Activated naive CD4-positive, alpha-beta T cell treated with anti-CD3 and anti-CD28 coated beads, Interleukin-2, amount 50 U/mL, for 24 hours (primary cell): ENCODE data around the gene BRD4.

ENCODE experiments used
- H3K27ac Mint-ChIP-seq: one replicate; pipeline ENCODE4 v1.8.0; 2021; ENCODE audit warnings: mild to moderate bottlenecking, mixed read lengths
- H3K27me3 Mint-ChIP-seq: one replicate; pipeline ENCODE4 v1.8.0; 2021; ENCODE audit warnings: mixed read lengths
- H3K36me3 Mint-ChIP-seq: one replicate; pipeline ENCODE4 v1.8.0; 2021; ENCODE audit warnings: mixed read lengths
- H3K4me1 Mint-ChIP-seq: one replicate; pipeline ENCODE4 v1.8.0; 2021; ENCODE audit warnings: mixed read lengths
- H3K4me3 Mint-ChIP-seq: one replicate; pipeline ENCODE4 v1.8.0; 2021; ENCODE audit warnings: mild to moderate bottlenecking, mixed read lengths
- H3K9me3 Mint-ChIP-seq: one replicate; pipeline ENCODE4 v1.8.0; 2021; ENCODE audit warnings: mixed read lengths

Gene BRD4

DNA sequence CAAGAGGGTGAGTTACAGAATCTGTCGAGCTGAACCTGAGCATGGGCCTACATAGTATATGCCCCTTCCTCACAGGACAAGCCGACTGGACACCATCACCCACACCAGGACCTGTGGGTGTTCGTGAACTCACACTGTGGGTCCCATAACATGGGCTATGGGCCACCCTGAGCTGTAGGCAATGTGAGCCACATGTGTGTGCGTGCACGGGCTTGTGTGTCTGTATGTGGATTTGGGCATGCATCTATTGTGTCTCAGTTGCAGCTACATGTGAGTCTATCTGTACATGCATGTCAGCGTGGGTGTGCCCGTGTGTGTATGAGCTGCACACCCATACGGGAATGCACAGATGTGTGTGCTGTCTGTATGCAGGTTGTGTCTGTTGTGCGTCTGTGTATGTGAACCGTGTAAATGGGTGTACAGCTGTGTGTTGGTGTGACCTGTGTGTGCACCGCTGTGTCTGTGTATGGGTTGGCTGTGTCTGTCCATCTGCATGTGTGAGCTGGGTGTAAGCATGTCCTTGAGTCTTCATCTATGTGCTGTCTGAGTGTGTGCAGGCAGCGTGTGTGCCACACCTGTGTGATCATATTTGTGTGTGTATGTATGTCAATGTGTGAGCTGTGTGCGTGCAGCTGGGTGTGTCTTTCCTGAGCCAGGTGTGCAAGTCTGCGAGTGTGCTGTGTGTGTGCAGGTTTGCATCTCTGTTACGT lies 133.2 kb downstream of the BRD4 start:
- H3K27me3 Mint-ChIP-seq = peaks cover 36% of the 10 kb centered on the region
- no peaks in the 10 kb centered on the region for H3K9me3 Mint-ChIP-seq
- no peaks in the 10 kb centered on the region for H3K36me3 Mint-ChIP-seq
- H3K4me3 Mint-ChIP-seq = peak overlapping the region; percentile 55
- peaks cover 21% of the 10 kb centered on the region for H3K4me1 Mint-ChIP-seq
- H3K27ac Mint-ChIP-seq = no peak overlapping the region

DNA sequence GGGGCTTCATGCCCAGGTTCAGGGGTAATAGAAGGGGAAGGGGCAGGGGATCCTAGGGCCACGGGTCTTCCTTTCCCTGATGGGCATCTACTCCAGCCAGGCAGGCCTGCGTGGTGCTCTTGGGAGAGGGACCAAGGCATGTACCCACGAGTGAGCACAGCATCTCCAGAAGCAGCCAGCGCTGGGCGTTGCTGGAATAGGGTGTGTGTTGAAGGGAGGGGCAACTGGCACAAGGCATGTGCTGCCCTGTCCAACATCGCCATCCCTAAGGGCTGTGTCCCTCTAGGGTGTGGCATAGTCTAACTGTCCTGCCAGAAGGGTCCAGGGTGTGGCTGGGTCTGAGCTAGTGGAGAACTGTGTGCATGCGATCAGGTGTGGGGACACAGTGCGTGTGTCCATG lies 134.4 kb downstream of the BRD4 start:
- peaks cover 41% of the 10 kb centered on the region for H3K27me3 Mint-ChIP-seq
- no peaks in the 10 kb centered on the region for H3K36me3 Mint-ChIP-seq
- peaks cover 23% of the 10 kb centered on the region for H3K4me1 Mint-ChIP-seq
- H3K9me3 Mint-ChIP-seq = no peaks in the 10 kb centered on the region
- H3K4me3 Mint-ChIP-seq = no peak overlapping the region
- no peak overlapping the region for H3K27ac Mint-ChIP-seq

DNA sequence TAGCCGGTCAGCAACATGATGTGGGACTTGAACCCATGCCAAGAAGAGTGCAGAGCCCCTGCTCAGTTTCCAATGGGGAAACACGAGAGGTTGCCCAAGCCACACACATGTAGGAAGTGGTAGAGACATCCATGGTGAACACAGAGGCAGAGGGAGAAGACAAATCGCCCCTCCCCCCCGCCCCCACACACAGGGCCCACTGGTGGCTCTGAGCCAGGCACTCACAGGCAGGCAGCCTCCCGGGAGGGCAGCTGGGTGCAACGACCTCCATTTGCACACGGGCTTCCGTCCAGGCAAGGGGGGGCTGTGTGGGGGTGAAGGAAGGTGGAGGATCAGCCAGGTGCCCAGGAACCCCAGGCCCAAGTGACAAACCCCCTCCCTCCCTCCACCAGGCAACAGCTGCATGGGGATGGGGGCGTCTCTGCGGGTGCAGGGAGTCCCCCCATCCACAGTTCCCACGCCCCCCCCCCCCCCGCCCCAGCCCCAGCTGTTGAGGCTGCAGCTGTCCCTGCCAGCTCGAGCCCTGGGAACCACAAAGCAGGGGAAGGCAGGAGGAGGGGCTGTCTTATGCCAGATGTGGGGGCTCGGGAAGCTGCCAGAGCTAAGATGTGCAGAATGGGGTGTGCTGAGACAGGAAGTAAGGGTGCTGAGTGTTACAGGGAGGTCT lies 134.9 kb downstream of the BRD4 start:
- no peaks in the 10 kb centered on the region for H3K9me3 Mint-ChIP-seq
- H3K27me3 Mint-ChIP-seq = peaks cover 41% of the 10 kb centered on the region
- H3K4me3 Mint-ChIP-seq = no peak overlapping the region
- peaks cover 23% of the 10 kb centered on the region for H3K4me1 Mint-ChIP-seq
- H3K36me3 Mint-ChIP-seq = no peaks in the 10 kb centered on the region
- H3K27ac Mint-ChIP-seq = no peak overlapping the region

DNA sequence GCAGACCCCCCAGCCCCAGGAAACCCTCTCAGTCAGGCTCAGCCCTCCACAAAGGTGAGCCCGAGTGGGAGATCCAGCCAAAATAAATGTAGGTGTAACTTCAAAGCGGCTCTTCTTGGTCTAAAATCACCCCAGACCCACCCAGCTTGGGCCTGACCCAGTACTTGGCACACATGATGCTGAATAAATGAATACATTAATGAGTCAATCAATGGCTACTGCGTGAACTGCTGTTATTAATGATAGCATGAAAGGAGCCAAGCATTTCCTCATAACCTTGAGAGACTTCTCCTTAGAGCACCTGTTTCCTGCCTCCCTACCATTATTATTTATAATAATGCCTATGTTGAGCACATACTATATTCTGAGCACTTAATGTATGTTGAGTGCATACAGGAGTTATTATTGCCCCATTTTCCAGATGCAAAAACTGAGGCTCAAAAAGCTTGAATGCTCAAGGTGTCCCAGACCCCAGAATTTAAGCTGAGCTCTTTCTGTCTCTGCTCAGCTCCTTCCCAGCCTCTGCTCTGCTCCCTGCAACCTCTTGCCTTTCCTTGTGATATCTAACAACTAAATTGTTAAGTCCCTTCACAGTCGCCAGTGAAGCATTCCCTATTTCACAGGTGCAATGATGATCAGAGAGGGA lies 135.9 kb downstream of the BRD4 start:
- Mint-ChIP-seq H3K36me3 (no peaks in the 10 kb centered on the region), H3K9me3 (no peaks in the 10 kb centered on the region), H3K4me1 (peaks cover 23% of the 10 kb centered on the region), H3K4me3 (peak overlapping the region; percentile 35), H3K27ac (no peak overlapping the region), H3K27me3 (peaks cover 39% of the 10 kb centered on the region)

DNA sequence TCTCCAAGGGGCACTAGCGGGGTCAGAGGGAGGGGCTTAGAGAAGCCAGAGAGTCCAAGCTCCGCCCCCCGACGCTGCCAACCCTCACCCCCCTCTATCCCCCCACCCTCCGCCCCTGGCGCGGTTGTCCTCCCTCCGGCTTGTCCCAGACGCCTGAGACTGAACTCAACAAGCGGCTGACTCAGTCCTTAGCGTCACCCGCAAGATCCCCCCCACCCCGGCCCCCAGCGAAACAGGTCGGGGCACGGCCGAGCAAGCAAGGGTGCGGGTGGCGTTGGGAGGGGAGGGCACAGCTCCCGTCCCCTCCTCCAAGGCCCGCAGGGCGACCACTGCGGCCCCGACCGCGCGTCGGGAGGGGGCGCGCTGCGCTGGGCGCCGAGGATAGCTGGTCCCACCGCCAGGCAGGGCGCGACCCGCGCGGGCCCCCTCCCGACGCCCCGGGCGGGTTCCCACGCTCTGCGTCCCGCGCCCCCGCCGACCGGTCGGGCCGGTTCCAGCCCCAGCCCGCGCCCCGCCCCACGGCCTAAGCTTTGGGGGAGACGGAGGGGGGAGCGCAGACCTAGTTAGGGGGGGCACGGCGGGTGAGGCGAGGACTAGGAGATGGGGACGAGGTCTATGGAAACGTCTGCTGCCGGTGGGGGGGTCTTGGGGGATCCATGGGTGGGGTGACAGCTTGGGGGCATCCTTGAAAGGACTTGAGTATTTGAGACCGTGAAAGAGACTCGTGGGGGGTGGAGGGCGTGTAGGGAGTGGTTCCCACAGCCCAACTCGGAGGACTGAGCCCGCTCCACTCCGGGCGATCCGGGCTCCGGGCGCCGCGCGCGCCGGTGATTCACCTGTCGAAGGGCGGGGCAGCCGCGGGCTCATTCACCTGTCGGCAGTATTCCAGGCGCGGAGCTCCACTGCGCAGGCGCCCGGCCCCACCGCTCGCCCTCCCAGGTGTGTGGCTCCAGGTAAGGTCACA lies 136.7 kb downstream of the BRD4 start:
- Mint-ChIP-seq H3K9me3 (no peaks in the 10 kb centered on the region), H3K36me3 (no peaks in the 10 kb centered on the region), H3K4me1 (peaks cover 23% of the 10 kb centered on the region), H3K27ac (no peak overlapping the region), H3K27me3 (peaks cover 35% of the 10 kb centered on the region), H3K4me3 (no peak overlapping the region)

DNA sequence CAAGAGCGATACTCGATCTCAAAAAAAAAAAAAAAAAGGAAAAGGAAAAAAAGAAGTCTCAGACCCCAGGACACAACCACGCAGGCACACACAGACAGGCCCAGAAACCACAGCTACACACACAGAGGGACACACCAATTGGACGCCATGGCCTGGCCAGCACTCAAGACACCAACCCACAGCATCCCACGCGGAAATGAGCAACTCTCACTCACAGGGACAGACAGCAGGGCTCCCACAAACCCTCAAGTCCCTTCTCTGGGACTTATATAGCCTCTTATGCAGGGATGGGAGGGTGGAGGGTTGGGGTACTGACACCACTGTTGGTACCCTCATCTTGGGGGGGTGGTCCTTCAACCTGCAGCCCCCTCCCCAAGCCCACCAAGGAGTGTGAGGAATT lies 137.4 kb downstream of the BRD4 start:
- peaks cover 35% of the 10 kb centered on the region for H3K27me3 Mint-ChIP-seq
- no peak overlapping the region for H3K27ac Mint-ChIP-seq
- peak overlapping the region; percentile 43 for H3K4me3 Mint-ChIP-seq
- peaks cover 23% of the 10 kb centered on the region for H3K4me1 Mint-ChIP-seq
- H3K36me3 Mint-ChIP-seq = no peaks in the 10 kb centered on the region
- H3K9me3 Mint-ChIP-seq = no peaks in the 10 kb centered on the region

DNA sequence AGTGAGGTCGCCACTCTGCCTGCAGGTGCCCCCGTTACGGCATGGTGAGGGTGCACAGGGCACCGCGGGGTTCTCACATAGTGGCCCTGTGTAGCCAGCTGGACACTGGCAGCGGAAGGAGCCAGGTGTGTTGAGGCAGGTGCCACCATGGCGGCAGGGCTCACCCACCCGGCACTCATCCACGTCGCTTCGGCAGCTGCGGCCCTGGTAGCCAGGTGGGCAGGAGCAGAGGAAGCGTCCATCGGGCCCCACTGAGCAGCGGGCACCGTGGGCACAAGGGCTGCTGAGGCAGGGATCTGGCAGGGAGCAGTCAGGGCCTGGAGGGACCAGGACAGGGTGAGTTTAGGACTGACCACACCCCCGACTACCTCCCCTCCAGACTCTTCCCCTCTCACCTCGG lies 140.4 kb downstream of the BRD4 start:
- Mint-ChIP-seq H3K36me3 (no peaks in the 10 kb centered on the region), H3K27ac (no peak overlapping the region), H3K4me1 (peaks cover 14% of the 10 kb centered on the region), H3K9me3 (no peaks in the 10 kb centered on the region), H3K4me3 (no peak overlapping the region), H3K27me3 (peaks cover 23% of the 10 kb centered on the region)

DNA sequence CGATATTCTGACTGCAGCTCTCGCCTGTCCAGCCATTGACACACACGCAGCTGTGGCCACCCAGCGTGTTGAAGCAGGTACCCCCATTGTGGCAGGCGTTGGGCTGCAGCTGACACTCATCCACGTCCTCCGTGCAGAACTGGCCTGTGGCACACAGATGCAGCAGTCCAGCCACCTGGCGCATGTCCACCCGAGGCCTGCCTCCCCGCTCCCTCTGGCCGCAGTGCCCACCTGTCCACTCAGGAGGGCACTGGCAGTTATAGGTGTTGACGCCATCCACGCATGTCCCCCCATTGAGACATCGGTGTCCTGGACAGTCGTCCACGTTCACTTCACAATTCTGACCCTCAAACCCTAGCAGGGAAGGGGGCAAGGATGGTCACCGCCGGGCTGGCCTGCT lies 140.8 kb downstream of the BRD4 start:
- H3K9me3 Mint-ChIP-seq = no peaks in the 10 kb centered on the region
- H3K27ac Mint-ChIP-seq = no peak overlapping the region
- H3K4me3 Mint-ChIP-seq = no peak overlapping the region
- H3K36me3 Mint-ChIP-seq = no peaks in the 10 kb centered on the region
- peaks cover 19% of the 10 kb centered on the region for H3K27me3 Mint-ChIP-seq
- H3K4me1 Mint-ChIP-seq = peaks cover 11% of the 10 kb centered on the region

DNA sequence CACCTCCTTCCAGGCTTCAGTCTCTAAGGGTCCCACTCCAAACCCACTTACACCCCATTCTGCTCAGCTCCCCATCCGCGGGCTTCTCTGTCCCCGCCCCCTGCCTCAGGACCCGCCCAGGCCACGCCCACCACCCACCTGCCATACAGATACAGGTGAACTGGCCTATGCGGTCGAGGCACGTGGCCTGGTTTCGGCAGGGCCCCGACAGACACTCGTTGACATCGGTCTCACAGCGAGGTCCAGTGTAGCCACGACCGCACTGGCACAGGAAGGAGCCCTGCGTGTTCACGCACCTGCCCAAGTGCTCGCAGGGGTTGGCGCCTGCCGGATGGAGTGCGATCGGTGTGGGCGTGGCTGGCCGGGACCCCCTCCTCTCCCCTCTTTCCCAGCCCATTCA lies 143.5 kb downstream of the BRD4 start:
- Mint-ChIP-seq H3K27ac (no peak overlapping the region), H3K4me3 (no peak overlapping the region), H3K36me3 (no peaks in the 10 kb centered on the region), H3K9me3 (no peaks in the 10 kb centered on the region), H3K27me3 (peaks cover 6% of the 10 kb centered on the region), H3K4me1 (no peaks in the 10 kb centered on the region)

DNA sequence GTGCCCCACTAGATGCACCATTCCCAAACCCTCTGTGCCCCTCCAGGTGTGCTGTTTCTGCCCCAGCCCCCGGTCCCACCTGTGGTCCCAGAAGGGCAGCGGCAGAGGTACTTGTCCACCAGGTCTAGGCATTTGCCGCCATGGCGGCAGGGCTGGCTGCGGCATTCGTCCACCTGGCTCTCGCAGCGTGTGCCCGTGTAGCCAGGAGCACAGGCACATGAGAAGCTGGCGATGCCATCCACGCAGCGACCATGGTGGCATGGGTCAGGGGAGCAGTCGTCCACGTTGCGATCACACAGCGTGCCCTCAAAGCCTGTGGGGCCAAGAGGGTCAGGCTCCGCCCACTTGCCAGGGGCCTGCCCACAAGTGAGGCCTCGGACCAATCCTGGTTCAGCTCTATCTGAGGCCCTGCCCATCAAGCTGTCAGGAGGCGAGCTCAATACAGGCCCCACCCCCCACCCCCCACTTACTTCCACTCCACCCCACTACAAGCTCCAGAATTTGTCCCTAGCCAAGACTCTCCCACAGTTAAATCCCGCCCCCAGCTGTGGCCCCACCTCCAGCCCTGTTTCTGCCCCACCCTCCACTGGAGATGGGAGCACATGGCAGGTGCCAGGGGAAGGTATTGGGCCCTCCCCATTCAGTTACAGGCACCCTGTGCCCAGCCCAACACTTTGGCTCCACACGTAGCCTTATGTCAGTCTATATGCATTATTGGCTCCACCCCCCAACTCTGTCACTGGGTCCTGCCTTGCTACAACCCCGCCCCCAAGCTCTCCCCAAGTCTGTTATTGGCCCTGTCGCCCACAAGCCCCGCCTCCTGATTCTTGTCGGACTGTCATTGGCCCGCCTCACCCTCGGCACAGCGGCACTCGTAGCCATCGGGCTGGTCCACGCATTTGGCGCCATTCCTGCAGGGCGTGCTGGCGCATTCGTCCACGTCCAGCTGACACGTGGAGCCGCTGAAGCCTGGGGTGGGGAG lies 145.0 kb downstream of the BRD4 start:
- no peaks in the 10 kb centered on the region for H3K36me3 Mint-ChIP-seq
- no peak overlapping the region for H3K4me3 Mint-ChIP-seq
- H3K27ac Mint-ChIP-seq = no peak overlapping the region
- H3K27me3 Mint-ChIP-seq = no peaks in the 10 kb centered on the region
- H3K4me1 Mint-ChIP-seq = no peaks in the 10 kb centered on the region
- H3K9me3 Mint-ChIP-seq = no peaks in the 10 kb centered on the region
